Cardiac septum (tissue), 1 donor: Measurements from ENCODE around the gene TOX2. TPM values are rescaled to one million over a fixed set of nuclear protein-coding genes. Genes with fewer than 3 reads are reported as not detected.

Experiments used
- DNase-seq: peaks from one replicate; pipeline ENCODE4 v3.0.0-alpha.2; 2020; ENCODE audit warnings: low spot score
- intact Hi-C: fragments of 100-400 bp; cut with DNase I; formaldehyde crosslinking; loops from one replicate; pipeline ENCODE4 v1.14.0; 2022
- total RNA-seq: library from RNA; stranded (reverse); fragmentation: NEBNext Ultra II Directional; extraction: Animal tissue kit (Norgen Biotek cat#: 25700); gene quantifications from one replicate; pipeline ENCODE4 v1.2.1, GENCODE V29; 2021
- donor health status: DM: no; HTN: no; CAD: no.

The TOX2 gene
- total RNA-seq, 1 donor from 2014 or later: 1.4 TPM

DNA sequence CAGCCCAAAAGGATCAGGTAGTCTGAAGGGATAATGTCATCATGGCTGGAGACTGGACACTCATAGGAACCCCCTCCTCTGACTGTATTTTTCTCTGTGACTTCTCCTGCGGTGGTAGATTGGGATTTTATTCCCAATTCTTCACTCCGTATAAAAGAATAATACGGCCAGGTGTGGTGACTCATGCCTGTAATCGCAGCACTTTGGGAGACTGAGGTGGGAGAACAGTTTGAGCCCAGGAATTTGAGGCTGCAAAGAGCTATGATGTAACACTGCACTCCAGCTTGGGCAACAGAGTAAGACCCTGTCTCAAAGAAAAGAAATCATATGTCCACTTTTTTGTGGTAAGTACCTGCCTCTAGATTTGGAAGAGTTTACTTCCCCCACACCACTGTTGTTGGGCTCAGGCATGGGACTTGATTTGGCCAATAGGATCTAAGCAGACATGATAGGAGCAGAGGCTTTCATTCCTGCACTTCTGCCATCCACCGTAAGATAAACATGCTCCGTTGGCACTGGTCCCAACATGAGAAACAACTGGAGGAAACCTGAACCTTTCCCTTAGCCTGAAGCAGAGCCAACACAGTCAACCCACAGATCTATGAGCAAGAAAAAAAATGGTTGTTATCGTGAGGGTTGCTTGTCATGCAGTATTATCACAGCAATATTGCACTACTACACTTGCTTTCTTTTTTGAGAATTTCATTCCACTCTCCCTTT is 190.3 kb downstream of the TOX2 start:
- no peak for DNase-seq

GRCh38 chr20:44106615-44107014 is 192.0 kb downstream of the TOX2 start:
- DNase-seq: no peak
- intact Hi-C loops: no loop called here

More for the DNA sequence above, 190.3 kb downstream of the TOX2 start:
- intact Hi-C loops: no loop called here

- no peak for DNase-seq
- intact Hi-C loops: no loop called here
These were observed 195.3 kb downstream of the TOX2 start for GRCh38 chr20:44109951-44110361.

GRCh38 chr20:44110816-44111568 is 196.3 kb downstream of the TOX2 start:
- intact Hi-C loops: no loop called here
- no peak for DNase-seq

GRCh38 chr20:44111712-44112335 is 197.2 kb downstream of the TOX2 start:
- no peak for DNase-seq
- intact Hi-C loops: no loop called here

DNA sequence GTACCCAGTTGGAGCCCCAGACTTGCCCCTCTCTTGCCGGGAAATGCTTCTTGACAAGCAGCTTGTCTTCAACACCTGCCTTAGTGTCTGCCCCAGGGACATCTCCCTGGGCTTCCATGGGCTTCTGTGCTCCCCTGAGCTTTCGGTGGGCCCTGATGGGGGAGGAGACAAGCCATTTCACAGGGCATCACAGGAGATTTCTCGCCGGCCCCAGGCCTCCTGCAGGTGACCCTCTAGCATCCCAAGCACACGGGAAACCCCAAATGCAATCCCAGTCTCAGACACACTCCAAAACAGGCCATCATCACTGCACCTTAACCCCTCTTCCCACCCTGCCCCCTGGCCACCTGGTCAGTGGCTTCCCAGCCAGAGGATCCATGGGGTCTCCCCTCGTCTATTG is 197.8 kb downstream of the TOX2 start:
- intact Hi-C loops: no loop called here

GRCh38 chr20:44112889-44113617 is 198.4 kb downstream of the TOX2 start:
- intact Hi-C loops: no loop called here
- DNase-seq: no peak

More for the DNA sequence above, 197.8 kb downstream of the TOX2 start:
- DNase-seq: no peak

- intact Hi-C loops: no loop called here
- no peak for DNase-seq
These were observed 199.1 kb downstream of the TOX2 start for GRCh38 chr20:44113618-44114376.

DNA sequence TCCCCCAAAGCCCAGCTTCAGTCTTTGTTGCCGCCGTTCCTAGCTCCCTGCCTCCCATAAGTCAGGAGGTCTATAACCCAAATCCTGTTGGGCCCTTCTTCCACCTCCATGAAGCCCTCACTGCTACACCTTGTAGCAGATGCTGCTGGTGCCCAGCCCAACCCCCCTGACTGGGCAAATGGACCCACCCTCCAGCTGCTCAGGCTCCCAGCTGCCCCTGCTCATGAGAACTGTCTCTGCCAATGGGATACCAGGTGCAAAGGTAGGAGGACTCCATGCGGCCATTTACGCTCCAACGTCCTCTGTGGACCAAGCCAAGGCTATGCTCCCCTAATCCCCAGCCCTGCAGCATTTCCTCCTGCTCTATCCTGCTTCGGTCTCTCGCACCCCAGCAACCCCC is 200.5 kb downstream of the TOX2 start:
- DNase-seq: no peak
- intact Hi-C loops: loop anchor here (5.0 kb wide), 1 partner anchor 197 kb away; the partner anchor contains the start of gene FITM2

DNA sequence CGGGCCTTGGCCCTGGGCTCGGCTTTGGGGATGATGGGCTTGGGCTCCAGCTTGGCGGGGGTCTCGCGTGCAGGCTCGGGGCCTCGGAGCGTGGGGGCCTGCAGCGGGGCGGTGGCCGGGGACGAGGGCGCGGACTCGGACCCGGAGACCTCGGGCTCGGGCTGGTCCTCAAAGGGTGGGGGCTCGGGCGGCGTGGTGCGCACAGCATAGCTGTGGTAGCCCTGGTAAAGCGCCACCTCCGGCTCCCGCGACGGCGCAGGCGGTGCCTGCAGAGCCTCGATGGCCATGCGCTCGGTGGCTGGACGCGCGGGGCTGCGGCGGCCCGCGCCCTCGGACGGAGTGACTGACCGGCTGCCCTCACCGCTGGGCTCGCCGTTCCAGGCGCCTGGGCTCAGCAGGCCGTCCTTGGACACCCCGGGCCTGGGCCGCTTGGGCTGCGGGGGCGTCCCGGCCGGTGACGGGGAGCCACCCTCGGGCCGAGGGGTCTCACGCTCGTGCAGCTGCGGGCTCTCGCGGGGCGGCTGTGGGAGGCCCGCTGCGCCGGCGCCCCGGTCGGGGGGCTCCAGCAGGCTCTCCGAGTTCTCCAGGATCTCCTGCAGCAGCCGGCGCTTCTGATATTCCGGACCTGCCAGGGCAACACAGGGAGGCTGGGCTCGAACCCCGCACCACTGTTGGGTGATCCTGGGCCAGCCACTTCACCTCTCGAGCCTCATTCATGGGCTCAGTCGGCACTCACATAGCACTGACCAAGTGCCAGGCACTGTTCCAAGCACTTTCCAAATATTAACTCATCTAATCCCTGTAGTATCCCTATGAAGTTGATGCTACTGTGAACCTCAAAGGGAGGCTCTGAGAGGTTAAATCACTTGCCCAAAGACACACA is 201.4 kb downstream of the TOX2 start:
- no peak for DNase-seq
- intact Hi-C loops: loop anchor here (1.0 to 5.0 kb wide), 2 partner anchors 74 to 196 kb away; partner anchors contain the start of gene FITM2

GRCh38 chr20:44117296-44118184 is 202.9 kb downstream of the TOX2 start:
- DNase-seq: no peak
- intact Hi-C loops: loop anchor here (5.0 kb wide), 1 partner anchor 195 kb away; the partner anchor contains the start of gene FITM2

DNA sequence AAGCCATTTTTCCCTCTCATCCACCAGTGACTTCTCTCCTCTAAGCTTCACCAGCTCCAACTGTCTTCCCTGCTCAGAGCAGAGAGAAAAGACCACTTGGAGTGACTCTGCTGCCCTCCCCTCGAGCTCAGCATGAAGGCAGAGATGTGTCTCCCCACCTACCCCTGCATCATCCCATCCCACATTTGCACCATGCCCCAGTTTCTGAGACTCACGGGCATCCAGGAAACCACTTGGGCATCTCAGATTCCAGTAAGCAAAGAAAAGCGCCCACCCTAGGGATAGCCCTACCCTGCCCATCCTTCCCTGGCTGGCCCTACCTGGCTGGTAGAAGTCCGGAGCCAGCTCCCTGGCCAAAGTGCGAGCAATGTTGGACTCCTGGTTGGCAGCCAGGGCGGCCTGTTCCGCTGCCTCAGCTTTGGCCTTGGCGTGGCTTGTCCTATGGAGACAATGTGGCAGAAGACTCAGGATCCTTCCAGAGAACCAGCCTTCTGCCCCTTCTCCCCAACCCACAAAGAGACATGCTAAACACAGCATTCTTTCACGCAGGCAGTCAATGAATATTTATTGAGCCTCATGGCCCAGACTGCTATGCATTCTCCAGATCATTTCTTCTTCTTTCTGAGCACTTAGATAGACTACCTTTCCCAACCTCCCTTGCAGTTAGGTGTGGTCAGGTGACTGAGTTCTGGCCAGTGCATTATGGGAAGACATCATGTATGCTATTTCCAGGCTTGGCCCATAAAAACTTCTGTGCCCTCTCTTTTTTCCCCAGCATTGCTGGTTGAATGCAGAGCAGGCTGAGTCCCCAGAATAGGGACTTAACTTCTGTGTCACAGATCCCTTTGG is 203.8 kb downstream of the TOX2 start:
- no peak for DNase-seq
- intact Hi-C loops: loop anchor here (5.0 kb wide), 1 partner anchor 194 kb away; the partner anchor contains the start of gene FITM2
